ENCODE data around the gene LRRK2.

The LRRK2 gene

DNA sequence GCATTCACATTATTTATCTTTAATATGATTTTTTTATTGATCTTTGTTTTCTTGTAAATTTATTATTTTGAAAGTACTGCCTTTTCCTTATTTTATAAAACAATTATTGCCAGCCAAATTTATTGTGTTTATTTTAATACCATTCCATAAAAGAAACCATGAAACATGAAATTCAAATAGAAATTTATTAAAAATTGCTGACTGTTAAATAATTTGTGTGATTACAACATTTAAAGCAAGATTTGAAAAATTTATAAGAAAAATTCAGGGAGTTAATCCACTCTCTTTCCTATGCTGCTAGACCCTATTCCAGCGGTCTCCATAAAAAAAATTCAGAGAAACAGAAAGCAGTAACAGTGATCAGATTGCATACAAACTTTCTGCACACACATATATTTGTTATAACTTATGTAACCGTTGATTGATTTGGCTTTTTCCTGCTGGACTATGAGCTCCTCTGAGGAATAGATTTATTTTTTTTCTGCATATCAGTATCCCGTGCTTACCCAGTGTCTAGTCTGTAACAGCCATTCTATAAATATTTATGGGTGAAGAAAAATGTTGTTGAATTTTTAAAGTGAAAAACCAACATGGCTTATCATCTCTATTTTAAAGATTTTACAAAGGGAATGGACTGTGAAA lies 68.1 kb downstream of the LRRK2 start:
- Histone ChIP-seq H3K4me1 (no peaks in the 10 kb centered on the region), H3K79me2 (no peaks in the 10 kb centered on the region), H3K4me2 (ENCODE audit: low read length) (no peak overlapping the region), H3K27me3 (ENCODE audit: control insufficient read depth, insufficient read depth, low read length) (no peaks in the 10 kb centered on the region), H2AFZ (no peak overlapping the region), H3K9ac (no peak overlapping the region), H3K36me3 (ENCODE audit: control insufficient read depth, insufficient read depth, low read length) (no peaks in the 10 kb centered on the region), H3K9me3 (ENCODE audit: control insufficient read depth, low read length) (no peaks in the 10 kb centered on the region), H3K4me3 (ENCODE audit: low read depth, low read length) (no peak overlapping the region), H3K27ac (no peak overlapping the region)
- TF ChIP-seq, protein P1, sequence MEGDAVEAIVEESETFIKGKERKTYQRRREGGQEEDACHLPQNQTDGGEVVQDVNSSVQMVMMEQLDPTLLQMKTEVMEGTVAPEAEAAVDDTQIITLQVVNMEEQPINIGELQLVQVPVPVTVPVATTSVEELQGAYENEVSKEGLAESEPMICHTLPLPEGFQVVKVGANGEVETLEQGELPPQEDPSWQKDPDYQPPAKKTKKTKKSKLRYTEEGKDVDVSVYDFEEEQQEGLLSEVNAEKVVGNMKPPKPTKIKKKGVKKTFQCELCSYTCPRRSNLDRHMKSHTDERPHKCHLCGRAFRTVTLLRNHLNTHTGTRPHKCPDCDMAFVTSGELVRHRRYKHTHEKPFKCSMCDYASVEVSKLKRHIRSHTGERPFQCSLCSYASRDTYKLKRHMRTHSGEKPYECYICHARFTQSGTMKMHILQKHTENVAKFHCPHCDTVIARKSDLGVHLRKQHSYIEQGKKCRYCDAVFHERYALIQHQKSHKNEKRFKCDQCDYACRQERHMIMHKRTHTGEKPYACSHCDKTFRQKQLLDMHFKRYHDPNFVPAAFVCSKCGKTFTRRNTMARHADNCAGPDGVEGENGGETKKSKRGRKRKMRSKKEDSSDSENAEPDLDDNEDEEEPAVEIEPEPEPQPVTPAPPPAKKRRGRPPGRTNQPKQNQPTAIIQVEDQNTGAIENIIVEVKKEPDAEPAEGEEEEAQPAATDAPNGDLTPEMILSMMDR (IDR thresholded peaks at IDR 0.05): no peak

DNA sequence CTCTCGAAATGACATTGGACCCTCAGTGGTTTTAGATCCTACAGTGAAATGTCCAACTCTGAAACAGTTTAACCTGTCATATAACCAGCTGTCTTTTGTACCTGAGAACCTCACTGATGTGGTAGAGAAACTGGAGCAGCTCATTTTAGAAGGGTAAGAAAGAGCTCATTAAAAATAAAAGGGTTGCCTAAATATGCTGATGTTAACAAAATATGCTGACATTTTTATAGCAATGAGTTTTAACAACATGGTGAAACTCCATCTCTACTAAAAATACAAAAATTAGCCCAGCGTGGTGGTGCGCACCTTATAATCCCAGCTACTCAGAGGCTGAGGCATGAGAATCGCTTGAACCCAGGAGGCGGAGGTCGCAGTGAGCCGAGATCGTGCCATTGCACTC lies 73.5 kb downstream of the LRRK2 start:
- no peak overlapping the region for H3K4me2 ChIP-seq (ENCODE audit: low read length)
- no peak overlapping the region for H3K9ac ChIP-seq
- H3K4me1 ChIP-seq: no peaks in the 10 kb centered on the region
- no peak overlapping the region for H3K4me3 ChIP-seq (ENCODE audit: low read depth, low read length)
- H3K79me2 ChIP-seq: no peaks in the 10 kb centered on the region
- no peaks in the 10 kb centered on the region for H3K27me3 ChIP-seq (ENCODE audit: control insufficient read depth, insufficient read depth, low read length)
- TF ChIP-seq, protein P1 (IDR thresholded peaks at IDR 0.05): no peak
- no peak overlapping the region for H2AFZ ChIP-seq
- H3K9me3 ChIP-seq (ENCODE audit: control insufficient read depth, low read length): no peaks in the 10 kb centered on the region
- H3K36me3 ChIP-seq (ENCODE audit: control insufficient read depth, insufficient read depth, low read length): no peaks in the 10 kb centered on the region
- no peak overlapping the region for H3K27ac ChIP-seq

DNA sequence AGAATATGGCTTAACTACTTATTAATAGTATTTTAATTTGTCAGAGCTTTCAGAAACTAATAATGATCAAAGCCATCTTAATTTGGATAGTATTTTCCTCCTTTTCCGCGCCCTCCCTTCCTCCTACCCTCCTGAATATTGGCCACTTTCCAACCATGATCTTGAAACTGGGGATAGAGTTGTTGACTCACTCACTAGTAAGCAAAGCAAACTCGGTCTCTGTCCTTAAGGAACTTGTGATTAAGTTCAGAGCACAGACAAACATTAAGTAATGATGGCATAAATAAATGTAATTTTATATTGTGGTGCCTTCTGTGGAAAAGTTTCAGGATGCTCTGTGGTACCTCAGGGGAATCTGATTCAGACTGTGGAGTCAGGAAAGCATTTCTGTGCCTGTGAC lies 75.7 kb downstream of the LRRK2 start:
- Histone ChIP-seq H3K9me3 (ENCODE audit: control insufficient read depth, low read length) (no peaks in the 10 kb centered on the region), H3K27ac (no peak overlapping the region), H3K4me1 (no peaks in the 10 kb centered on the region), H3K4me3 (ENCODE audit: low read depth, low read length) (no peak overlapping the region), H3K79me2 (no peaks in the 10 kb centered on the region), H3K9ac (no peak overlapping the region), H3K4me2 (ENCODE audit: low read length) (no peak overlapping the region), H3K27me3 (ENCODE audit: control insufficient read depth, insufficient read depth, low read length) (no peaks in the 10 kb centered on the region), H3K36me3 (ENCODE audit: control insufficient read depth, insufficient read depth, low read length) (no peaks in the 10 kb centered on the region), H2AFZ (no peak overlapping the region)
- TF ChIP-seq, protein P1 (IDR thresholded peaks at IDR 0.05): no peak

DNA sequence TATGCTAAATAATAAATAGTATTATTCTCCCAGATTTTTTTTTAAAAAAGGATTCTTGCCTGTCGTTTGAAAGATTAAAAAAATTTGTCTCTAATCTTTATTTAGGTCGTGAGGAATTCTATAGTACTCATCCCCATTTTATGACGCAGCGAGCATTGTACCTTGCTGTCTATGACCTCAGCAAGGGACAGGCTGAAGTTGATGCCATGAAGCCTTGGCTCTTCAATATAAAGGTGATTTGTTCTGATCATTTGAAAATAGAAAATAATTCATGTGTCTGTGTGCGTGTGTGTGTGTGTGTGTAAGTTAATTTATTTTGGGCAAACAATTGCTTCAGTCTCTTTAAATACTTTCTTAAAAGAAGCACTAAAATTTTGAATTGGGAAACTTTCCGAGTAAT lies 84.2 kb downstream of the LRRK2 start:
- Histone ChIP-seq H3K36me3 (ENCODE audit: control insufficient read depth, insufficient read depth, low read length) (no peaks in the 10 kb centered on the region), H3K27ac (no peak overlapping the region), H3K79me2 (no peaks in the 10 kb centered on the region), H3K9me3 (ENCODE audit: control insufficient read depth, low read length) (no peaks in the 10 kb centered on the region), H3K4me2 (ENCODE audit: low read length) (no peak overlapping the region), H2AFZ (no peak overlapping the region), H3K4me1 (no peaks in the 10 kb centered on the region), H3K9ac (no peak overlapping the region), H3K4me3 (ENCODE audit: low read depth, low read length) (no peak overlapping the region), H3K27me3 (ENCODE audit: control insufficient read depth, insufficient read depth, low read length) (no peaks in the 10 kb centered on the region)
- TF ChIP-seq, protein P1 (IDR thresholded peaks at IDR 0.05): no peak

DNA sequence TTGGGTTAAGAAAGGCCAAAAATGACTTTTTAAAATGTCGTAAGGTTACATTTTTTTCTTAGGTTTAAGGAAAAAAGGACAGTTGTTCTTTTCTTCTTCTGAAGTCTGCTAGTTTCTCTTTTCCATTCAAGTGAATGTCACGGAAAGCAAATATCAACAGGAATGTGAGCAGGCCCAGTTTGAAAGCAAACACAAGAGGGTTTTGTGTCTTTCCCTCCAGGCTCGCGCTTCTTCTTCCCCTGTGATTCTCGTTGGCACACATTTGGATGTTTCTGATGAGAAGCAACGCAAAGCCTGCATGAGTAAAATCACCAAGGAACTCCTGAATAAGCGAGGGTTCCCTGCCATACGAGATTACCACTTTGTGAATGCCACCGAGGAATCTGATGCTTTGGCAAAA lies 85.4 kb downstream of the LRRK2 start:
- H3K36me3 ChIP-seq (ENCODE audit: control insufficient read depth, insufficient read depth, low read length): no peaks in the 10 kb centered on the region
- no peaks in the 10 kb centered on the region for H3K27me3 ChIP-seq (ENCODE audit: control insufficient read depth, insufficient read depth, low read length)
- no peaks in the 10 kb centered on the region for H3K79me2 ChIP-seq
- TF ChIP-seq, protein P1 (IDR thresholded peaks at IDR 0.05): no peak
- no peaks in the 10 kb centered on the region for H3K9me3 ChIP-seq (ENCODE audit: control insufficient read depth, low read length)
- no peak overlapping the region for H3K27ac ChIP-seq
- H3K4me3 ChIP-seq (ENCODE audit: low read depth, low read length): no peak overlapping the region
- no peak overlapping the region for H3K9ac ChIP-seq
- H2AFZ ChIP-seq: no peak overlapping the region
- H3K4me2 ChIP-seq (ENCODE audit: low read length): no peak overlapping the region
- no peaks in the 10 kb centered on the region for H3K4me1 ChIP-seq
